GM21423 (cell line): ENCODE measurements around the gene PPP2R3A.
"Not testable (repeated sequence)": the region's sequence is repeated elsewhere in the genome, so short reads cannot be mapped to it uniquely, and the experiment has no call there.

Source experiments
- ATAC-seq: cut with Tn5 transposase; IDR thresholded peaks from one replicate; pipeline ENCODE4 v1.9.1; 2021; ENCODE audit warnings: mild to moderate bottlenecking, moderate library complexity; ENCODE audit not compliant: unreplicated experiment

The PPP2R3A gene

GRCh38 chr3:136078421-136079364 is 113.2 kb downstream of the PPP2R3A start:
- ATAC-seq: no peak

DNA sequence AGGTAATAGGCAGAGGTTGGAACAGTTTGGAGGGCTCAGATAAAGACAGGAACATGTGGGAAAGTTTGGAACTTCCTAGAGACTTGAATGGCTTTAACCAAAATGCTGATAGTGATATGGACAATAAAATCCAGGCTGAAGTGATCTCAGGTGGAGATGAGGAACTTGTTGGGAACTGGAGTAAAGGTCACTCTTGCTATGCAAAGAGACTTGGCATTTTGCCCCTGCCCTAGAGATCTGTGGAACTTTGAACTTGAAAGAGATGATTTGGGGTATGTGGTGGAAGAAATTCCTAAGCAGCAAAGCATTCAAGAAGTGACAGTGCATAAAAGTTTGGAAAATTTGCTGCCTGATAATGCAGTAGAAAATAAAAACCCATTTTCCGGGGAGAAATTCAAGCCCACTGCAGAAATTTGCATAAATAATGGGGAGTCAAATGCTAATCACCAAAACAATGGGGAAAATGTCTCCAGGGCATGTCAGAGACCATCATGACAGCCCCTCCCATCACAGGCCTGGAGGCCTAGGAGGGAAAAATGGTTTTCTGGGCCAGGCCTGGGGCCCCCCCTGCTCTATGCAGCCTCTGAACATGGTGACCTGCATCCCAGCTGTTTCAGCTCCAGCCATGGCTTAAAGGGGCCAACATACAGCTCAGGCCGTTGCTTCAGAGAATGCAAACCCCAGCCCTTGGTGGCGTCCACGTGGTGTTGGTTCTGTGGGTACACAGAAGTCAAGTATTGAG is 118.3 kb downstream of the PPP2R3A start:
- not testable (repeated sequence) for ATAC-seq

DNA sequence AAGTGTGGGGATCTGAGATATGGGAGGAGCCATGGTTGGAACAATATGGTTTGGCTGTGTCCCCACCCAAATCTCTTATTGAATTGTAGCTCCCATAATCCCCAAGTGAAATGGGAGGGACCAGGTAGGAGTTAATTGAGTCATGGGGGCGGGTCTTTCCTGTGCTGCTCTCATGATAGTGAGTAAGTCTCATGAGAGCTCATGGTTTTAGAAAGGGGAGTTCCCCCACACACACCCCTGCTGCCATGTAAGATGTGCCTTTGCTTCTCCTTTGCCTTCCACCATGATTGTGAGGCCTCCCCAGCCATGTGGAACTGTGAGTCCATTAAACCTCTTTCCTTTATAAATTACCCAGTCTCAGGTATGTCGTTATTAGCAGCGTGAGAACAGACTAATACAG is 119.5 kb downstream of the PPP2R3A start:
- not testable (repeated sequence) for ATAC-seq

DNA sequence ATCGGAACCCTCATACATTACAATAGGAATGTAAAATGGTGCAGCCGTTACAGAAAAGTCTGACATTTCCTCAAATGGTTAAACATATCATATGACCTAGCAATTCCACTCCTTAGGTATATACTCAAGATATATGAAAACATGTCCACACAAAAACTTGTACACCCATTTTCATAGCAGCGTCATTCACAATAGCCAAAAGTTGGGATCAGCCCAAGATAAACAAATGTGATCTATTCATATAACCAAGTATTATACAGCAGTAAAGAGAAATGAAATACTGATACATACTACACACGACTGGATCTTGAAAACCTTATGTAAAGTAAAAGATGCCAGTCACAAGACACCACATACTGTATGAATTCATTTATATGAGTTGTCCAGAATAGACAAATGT is 128.2 kb downstream of the PPP2R3A start:
- ATAC-seq: no peak

DNA sequence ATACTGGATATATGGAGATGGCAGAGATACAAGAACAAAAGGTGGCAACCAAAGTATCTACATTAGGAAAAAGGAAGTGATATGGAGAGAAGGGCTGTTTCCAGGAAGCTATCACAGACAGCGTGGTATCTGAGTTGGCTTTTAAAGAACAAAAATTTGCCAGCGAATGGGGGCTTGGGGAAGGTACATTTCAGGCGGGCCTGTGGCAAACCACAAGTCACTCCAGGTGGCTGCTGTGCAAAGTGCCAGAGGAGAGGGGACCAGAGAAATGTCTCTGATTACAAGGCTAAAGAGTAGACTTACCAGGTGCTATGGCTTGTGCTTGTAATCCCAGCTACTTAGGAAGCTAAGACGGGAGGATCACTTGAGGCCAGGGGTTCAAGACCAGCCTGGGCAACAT is 139.5 kb downstream of the PPP2R3A start:
- ATAC-seq: no peak

DNA sequence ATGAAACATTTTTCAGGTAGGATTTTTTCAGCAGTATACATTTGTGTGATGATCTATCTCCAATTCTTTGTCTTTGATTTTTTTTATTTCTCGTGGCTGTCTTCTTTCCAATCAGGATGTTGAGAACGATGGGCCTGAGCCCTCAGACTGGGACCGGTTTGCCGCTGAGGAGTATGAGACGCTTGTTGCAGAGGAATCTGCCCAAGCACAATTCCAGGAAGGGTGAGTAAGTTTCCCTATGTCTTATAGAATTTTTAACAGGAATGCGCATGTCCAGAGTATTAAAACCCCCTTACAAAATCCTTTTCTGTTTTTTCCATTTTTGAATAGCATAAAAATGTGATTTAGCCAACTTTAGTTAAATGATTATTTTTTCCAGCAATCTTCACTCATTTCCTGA is 140.6 kb downstream of the PPP2R3A start:
- no peak for ATAC-seq

- ATAC-seq: peak; percentile 98
Observed at GRCh38 chr3:136109499-136109898, 144.0 kb downstream of the PPP2R3A start.

DNA sequence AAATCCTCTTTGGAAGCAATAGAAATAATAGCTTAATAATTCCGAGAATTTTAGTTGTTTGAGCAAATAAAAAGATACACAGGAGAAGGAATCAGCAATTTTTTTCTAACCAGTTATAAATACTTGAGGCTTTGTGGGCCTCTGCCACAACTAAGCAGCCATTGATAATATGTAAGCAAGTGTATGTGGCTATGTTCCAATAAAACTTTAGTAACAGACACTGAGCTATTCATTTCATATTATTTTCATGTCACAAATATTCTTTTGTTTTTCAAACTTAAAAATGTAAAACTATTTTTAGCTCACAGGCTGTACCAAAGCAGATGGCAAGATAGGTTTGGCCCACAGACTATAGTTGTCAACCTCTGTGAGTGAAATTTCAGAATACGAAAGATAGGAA is 145.0 kb downstream of the PPP2R3A start:
- no peak for ATAC-seq

DNA sequence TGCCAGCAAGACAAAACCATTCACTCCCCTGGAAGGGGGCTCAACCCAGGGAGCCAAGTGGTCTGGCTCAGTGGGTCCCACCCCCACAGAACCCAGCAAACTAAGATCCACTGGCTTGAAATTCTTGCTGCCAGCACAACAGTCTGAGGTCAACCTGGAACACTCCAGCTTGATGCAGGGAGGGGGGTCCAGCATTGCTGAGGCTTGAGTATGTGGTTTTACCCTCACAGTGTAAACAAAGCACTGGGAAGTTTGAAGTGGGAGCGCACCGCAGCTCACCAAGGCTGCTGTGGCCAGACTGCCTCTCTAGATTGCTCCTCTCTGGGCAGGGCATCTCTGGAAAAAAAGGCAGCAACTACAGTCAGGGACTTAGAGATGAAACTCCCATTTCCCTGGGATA is 148.9 kb downstream of the PPP2R3A start:
- ATAC-seq: no peak

- ATAC-seq: not testable (repeated sequence)
Observed at GRCh38 chr3:136119332-136119731, 153.8 kb downstream of the PPP2R3A start.

GRCh38 chr3:136119783-136120182 is 154.3 kb downstream of the PPP2R3A start:
- not testable (repeated sequence) for ATAC-seq

GRCh38 chr3:136120373-136121348 is 155.1 kb downstream of the PPP2R3A start:
- ATAC-seq: peak; percentile 90

DNA sequence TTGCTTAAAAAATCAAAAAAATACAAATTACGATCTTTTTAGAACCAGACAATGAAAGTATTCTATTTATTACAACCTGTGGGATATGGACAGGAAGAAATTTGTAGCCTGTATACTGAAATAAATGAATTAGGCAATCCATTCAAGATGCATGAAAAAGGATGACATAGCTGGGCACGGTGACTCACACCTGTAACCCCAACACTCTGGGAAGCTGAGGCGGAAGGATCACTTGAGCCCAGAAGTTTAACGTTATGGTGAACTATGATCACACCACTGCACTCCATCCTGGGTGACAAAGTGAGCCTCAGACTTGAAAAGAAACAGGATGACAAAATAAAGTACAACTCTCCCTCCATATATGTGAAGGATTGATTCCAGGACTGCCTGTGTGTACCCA is 156.5 kb downstream of the PPP2R3A start:
- no peak for ATAC-seq

- not testable (repeated sequence) for ATAC-seq
Observed at GRCh38 chr3:136131647-136132046, 166.1 kb downstream of the PPP2R3A start.

- no peak for ATAC-seq
Observed at GRCh38 chr3:136134091-136134490, 168.6 kb downstream of the PPP2R3A start.

GRCh38 chr3:136135039-136135802 is 169.7 kb downstream of the PPP2R3A start:
- no peak for ATAC-seq

DNA sequence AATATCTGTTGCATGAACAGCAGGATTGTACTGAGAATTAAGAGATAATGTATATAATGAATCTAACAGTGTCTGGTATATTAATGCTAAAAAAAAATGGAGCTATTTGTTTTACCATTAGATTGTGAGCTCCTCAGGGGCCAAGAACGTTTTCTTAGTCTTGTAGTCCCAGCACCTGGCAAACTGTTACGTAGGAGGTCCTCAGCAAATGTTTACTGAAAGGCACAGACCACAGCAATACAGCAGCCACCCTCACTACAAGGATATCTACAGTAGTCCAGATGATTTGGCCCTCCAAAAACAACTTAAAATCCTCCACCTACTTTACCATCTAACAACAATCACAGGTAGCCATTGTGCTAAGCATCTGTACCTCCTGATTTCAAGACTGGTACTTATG is 170.9 kb downstream of the PPP2R3A start:
- ATAC-seq: no peak

- ATAC-seq: no peak
Observed at GRCh38 chr3:136141291-136141785, 175.8 kb downstream of the PPP2R3A start.

DNA sequence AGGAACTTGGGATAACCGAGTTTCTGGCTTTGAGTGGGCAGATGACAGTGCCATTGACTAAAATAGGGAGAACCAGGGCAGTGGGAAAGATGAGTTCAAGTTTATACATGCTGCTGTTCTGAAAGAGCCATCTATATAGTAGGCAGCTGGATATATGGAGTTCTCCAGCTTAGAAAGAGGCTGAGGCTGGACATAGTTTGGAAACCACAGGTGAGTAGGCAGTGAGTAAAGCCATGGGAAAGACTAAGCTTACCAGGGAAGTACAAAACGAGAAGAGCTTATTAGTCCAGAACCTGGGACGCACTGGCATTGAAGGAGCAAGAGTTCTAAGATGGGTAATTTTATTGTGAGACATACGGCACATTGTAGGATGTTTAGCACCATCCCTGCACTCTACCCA is 176.4 kb downstream of the PPP2R3A start:
- ATAC-seq: no peak

DNA sequence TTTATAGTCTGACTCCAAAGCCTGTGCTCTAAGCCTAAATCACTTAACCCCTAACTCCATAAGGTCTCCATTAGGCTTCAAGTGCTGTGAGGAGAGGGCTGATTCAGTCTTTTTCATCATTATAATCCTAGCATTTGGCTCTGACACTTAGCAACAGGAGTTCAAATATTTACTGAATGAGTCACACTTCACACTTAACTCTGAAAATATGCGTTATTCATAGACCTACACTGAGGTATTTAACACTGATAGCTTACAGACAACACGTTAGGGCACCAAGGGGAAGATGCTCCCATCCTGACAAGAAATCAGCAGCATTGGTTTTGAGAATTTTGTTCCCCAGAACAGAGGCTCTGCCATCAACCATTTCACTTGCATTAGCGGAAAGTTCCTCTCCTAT is 177.1 kb downstream of the PPP2R3A start:
- no peak for ATAC-seq
